WTC11 (cell line): ENCODE results near the gene CHRM4.

Source experiments
- ATF1 ChIP-seq: sonication (generic); formaldehyde crosslinking; IDR thresholded peaks from 2 replicates; pipeline ENCODE4 v1.8.1; 2023; ENCODE audit warnings: mild to moderate bottlenecking, moderate library complexity, missing genetic modification reagents
- CBFB ChIP-seq: sonication (generic); formaldehyde crosslinking; IDR thresholded peaks from 2 replicates; pipeline ENCODE4 v1.8.1; 2022; ENCODE audit warnings: mild to moderate bottlenecking, low read depth, missing genetic modification reagents
- CREM ChIP-seq: sonication (generic); formaldehyde crosslinking; IDR thresholded peaks from 2 replicates; pipeline ENCODE4 v1.8.1; 2022; ENCODE audit warnings: mild to moderate bottlenecking, missing genetic modification reagents, moderate library complexity
- ETV6 ChIP-seq: sonication (generic); formaldehyde crosslinking; IDR thresholded peaks from 2 replicates; pipeline ENCODE4 v1.8.1; 2022; ENCODE audit warnings: mild to moderate bottlenecking, missing genetic modification reagents
- GABPB1 ChIP-seq: sonication (generic); formaldehyde crosslinking; IDR thresholded peaks from 2 replicates; pipeline ENCODE4 v1.8.1; 2023; ENCODE audit warnings: mild to moderate bottlenecking, missing genetic modification reagents
- MXD4 ChIP-seq: fragments of 250-450 bp; sonication (Bioruptor Pico); IDR thresholded peaks from 2 replicates; pipeline ENCODE4 v1.8.0; 2021; ENCODE audit warnings: mild to moderate bottlenecking, moderate library complexity, borderline replicate concordance
- RORB ChIP-seq: fragments of 250-450 bp; sonication (Bioruptor Pico); IDR thresholded peaks from 2 replicates; pipeline ENCODE4 v1.9.0; 2021; ENCODE audit warnings: mild to moderate bottlenecking
- ZNF232 ChIP-seq: sonication (generic); formaldehyde crosslinking; IDR thresholded peaks from 2 replicates; pipeline ENCODE4 v1.8.0; 2022; ENCODE audit warnings: mild to moderate bottlenecking, missing genetic modification reagents
- TF ChIP-seq, protein P1 (sequence below): fragments of 200-600 bp; IDR thresholded peaks from 2 replicates; pipeline ENCODE4 v1.8.0; 2022; ENCODE audit warnings: antibody characterized with exemption
- TF ChIP-seq, protein P2 (sequence below): sonication (generic); formaldehyde crosslinking; IDR thresholded peaks from 2 replicates; pipeline ENCODE4 v1.8.1; 2022; ENCODE audit warnings: low read depth, missing genetic modification reagents, borderline replicate concordance
- TF ChIP-seq, protein P3 (sequence below): sonication (generic); formaldehyde crosslinking; IDR thresholded peaks from 2 replicates; pipeline ENCODE4 v1.8.1; 2023; ENCODE audit warnings: mild to moderate bottlenecking, missing genetic modification reagents
- TF ChIP-seq, protein P4 (sequence below): sonication (generic); formaldehyde crosslinking; IDR thresholded peaks from 2 replicates; pipeline ENCODE4 v1.8.1; 2023; ENCODE audit warnings: mild to moderate bottlenecking, moderate library complexity, missing genetic modification reagents
- TF ChIP-seq, protein P5 (sequence below): sonication (generic); formaldehyde crosslinking; IDR thresholded peaks from 2 replicates; pipeline ENCODE4 v1.8.0; 2022; ENCODE audit warnings: mild to moderate bottlenecking, missing genetic modification reagents
- TF ChIP-seq, protein P6 (sequence below): sonication (generic); formaldehyde crosslinking; conservative IDR thresholded peaks from 2 replicates; pipeline ENCODE4 v1.8.1; 2022; ENCODE audit warnings: mild to moderate bottlenecking, missing genetic modification reagents

DNA sequence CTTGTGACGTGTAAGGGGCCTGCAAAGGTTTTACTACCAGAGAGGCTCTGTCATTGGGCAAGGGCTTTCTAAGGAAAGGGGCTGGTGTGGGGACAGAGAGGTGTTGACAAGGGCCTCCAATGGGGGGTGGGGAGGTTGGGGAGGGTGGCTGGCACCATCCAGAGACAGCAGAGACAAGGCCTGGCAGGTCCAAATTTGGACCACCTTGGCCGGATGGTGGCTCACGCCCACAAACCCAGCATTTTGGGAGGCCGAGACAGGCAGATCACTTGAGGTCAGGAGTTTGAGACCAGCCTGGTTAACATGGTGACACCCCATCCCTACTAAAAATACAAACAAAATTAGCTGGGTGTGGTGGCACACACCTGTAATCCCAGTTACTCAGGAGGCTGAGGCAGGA, 2.2 kb upstream of the CHRM4 start:
- TF ChIP-seq, protein P1, sequence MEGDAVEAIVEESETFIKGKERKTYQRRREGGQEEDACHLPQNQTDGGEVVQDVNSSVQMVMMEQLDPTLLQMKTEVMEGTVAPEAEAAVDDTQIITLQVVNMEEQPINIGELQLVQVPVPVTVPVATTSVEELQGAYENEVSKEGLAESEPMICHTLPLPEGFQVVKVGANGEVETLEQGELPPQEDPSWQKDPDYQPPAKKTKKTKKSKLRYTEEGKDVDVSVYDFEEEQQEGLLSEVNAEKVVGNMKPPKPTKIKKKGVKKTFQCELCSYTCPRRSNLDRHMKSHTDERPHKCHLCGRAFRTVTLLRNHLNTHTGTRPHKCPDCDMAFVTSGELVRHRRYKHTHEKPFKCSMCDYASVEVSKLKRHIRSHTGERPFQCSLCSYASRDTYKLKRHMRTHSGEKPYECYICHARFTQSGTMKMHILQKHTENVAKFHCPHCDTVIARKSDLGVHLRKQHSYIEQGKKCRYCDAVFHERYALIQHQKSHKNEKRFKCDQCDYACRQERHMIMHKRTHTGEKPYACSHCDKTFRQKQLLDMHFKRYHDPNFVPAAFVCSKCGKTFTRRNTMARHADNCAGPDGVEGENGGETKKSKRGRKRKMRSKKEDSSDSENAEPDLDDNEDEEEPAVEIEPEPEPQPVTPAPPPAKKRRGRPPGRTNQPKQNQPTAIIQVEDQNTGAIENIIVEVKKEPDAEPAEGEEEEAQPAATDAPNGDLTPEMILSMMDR = no peak
- no peak for TF ChIP-seq ZNF232
- no peak for TF ChIP-seq CBFB (CRISPR knock-in tag)
- TF ChIP-seq, protein P2, sequence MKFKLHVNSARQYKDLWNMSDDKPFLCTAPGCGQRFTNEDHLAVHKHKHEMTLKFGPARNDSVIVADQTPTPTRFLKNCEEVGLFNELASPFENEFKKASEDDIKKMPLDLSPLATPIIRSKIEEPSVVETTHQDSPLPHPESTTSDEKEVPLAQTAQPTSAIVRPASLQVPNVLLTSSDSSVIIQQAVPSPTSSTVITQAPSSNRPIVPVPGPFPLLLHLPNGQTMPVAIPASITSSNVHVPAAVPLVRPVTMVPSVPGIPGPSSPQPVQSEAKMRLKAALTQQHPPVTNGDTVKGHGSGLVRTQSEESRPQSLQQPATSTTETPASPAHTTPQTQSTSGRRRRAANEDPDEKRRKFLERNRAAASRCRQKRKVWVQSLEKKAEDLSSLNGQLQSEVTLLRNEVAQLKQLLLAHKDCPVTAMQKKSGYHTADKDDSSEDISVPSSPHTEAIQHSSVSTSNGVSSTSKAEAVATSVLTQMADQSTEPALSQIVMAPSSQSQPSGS (CRISPR knock-in tag) = no peak
- no peak for TF ChIP-seq ATF1
- TF ChIP-seq, protein P3, sequence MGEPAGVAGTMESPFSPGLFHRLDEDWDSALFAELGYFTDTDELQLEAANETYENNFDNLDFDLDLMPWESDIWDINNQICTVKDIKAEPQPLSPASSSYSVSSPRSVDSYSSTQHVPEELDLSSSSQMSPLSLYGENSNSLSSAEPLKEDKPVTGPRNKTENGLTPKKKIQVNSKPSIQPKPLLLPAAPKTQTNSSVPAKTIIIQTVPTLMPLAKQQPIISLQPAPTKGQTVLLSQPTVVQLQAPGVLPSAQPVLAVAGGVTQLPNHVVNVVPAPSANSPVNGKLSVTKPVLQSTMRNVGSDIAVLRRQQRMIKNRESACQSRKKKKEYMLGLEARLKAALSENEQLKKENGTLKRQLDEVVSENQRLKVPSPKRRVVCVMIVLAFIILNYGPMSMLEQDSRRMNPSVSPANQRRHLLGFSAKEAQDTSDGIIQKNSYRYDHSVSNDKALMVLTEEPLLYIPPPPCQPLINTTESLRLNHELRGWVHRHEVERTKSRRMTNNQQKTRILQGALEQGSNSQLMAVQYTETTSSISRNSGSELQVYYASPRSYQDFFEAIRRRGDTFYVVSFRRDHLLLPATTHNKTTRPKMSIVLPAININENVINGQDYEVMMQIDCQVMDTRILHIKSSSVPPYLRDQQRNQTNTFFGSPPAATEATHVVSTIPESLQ (CRISPR knock-in tag) = no peak
- no peak for TF ChIP-seq CREM (CRISPR knock-in tag)
- no peak for TF ChIP-seq MXD4 (CRISPR knock-in tag)
- no peak for TF ChIP-seq ETV6 (CRISPR knock-in tag)
- TF ChIP-seq, protein P4, sequence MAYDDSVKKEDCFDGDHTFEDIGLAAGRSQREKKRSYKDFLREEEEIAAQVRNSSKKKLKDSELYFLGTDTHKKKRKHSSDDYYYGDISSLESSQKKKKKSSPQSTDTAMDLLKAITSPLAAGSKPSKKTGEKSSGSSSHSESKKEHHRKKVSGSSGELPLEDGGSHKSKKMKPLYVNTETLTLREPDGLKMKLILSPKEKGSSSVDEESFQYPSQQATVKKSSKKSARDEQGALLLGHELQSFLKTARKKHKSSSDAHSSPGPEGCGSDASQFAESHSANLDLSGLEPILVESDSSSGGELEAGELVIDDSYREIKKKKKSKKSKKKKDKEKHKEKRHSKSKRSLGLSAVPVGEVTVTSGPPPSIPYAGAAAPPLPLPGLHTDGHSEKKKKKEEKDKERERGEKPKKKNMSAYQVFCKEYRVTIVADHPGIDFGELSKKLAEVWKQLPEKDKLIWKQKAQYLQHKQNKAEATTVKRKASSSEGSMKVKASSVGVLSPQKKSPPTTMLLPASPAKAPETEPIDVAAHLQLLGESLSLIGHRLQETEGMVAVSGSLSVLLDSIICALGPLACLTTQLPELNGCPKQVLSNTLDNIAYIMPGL (CRISPR knock-in tag) = no peak
- no peak for TF ChIP-seq RORB
- TF ChIP-seq GABPB1 = no peak
- TF ChIP-seq, protein P5, sequence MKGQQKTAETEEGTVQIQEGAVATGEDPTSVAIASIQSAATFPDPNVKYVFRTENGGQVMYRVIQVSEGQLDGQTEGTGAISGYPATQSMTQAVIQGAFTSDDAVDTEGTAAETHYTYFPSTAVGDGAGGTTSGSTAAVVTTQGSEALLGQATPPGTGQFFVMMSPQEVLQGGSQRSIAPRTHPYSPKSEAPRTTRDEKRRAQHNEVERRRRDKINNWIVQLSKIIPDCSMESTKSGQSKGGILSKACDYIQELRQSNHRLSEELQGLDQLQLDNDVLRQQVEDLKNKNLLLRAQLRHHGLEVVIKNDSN (CRISPR knock-in tag) = no peak
- TF ChIP-seq, protein P6, sequence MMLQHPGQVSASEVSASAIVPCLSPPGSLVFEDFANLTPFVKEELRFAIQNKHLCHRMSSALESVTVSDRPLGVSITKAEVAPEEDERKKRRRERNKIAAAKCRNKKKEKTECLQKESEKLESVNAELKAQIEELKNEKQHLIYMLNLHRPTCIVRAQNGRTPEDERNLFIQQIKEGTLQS (CRISPR knock-in tag) = no peak
